GM12892 (cell line): ENCODE data around the gene DPP9.

Experiments
- POLR2A ChIP-seq: IDR thresholded peaks from 2 replicates; pipeline ENCODE4 v1.6.1; 2011; ENCODE audit warnings: low read depth, low read length, control low read depth
- POLR2AphosphoS5 ChIP-seq: IDR thresholded peaks from 2 replicates; pipeline ENCODE4 v1.6.1; 2011; ENCODE audit warnings: low read depth, low read length, control low read depth
- TAF1 ChIP-seq: IDR thresholded peaks from 2 replicates; pipeline ENCODE4 v1.6.1; 2011; ENCODE audit warnings: low read depth, mild to moderate bottlenecking, control low read depth, low read length, borderline replicate concordance

- TF ChIP-seq TAF1 (no peak), POLR2AphosphoS5 (no peak), POLR2A (no peak)
Measured at GRCh38 chr19:4647676-4648644, 75.7 kb downstream of the DPP9 start.
